ENCODE results near the gene APOBEC3H.

Gene APOBEC3H

GRCh38 chr22:39148727-39149535 lies 51.9 kb downstream of the APOBEC3H start:
- H3K27ac Mint-ChIP-seq, result peak overlapping the region; percentile 67
- no peaks in the 10 kb centered on the region for H3K9me3 Mint-ChIP-seq
- H3K36me3 Mint-ChIP-seq (ENCODE audit: low read depth), result peaks cover 10% of the 10 kb centered on the region
- H3K27me3 Mint-ChIP-seq, result peaks cover 6% of the 10 kb centered on the region
- no peak overlapping the region for H3K4me3 Mint-ChIP-seq
- peaks cover 66% of the 10 kb centered on the region for H3K4me1 Mint-ChIP-seq (ENCODE audit: low read depth)

- H3K27ac Mint-ChIP-seq, result peak overlapping the region; percentile 31
- H3K9me3 Mint-ChIP-seq, result no peaks in the 10 kb centered on the region
- H3K36me3 Mint-ChIP-seq (ENCODE audit: low read depth), result peaks cover 10% of the 10 kb centered on the region
- H3K27me3 Mint-ChIP-seq, result peaks cover 13% of the 10 kb centered on the region
- peak overlapping the region; percentile 70 for H3K4me3 Mint-ChIP-seq
- H3K4me1 Mint-ChIP-seq (ENCODE audit: low read depth), result peaks cover 58% of the 10 kb centered on the region
Observed at GRCh38 chr22:39149915-39150847, 53.1 kb downstream of the APOBEC3H start.

DNA sequence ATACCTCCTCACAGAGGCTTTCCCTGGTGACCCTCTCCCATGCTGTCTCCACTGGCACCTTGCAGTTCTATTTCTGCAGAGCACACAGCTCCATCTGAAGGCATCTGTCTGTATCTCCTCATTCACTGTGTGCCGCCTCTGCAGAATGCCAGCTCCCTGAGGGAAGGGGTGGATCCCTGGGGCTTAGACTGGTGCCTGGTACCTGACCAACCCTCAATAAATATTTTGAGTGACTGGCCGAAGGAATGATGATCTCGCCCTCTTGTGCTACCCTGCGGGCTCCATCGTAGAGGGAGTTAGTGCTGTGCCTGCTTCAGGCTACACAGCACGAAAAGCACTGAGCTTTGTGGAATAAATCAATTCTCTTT lies 53.8 kb downstream of the APOBEC3H start:
- H3K9me3 Mint-ChIP-seq, result no peaks in the 10 kb centered on the region
- peaks cover 10% of the 10 kb centered on the region for H3K36me3 Mint-ChIP-seq (ENCODE audit: low read depth)
- peak overlapping the region; percentile 70 for H3K4me3 Mint-ChIP-seq
- peak overlapping the region; percentile 31 for H3K27ac Mint-ChIP-seq
- H3K27me3 Mint-ChIP-seq, result peaks cover 16% of the 10 kb centered on the region
- H3K4me1 Mint-ChIP-seq (ENCODE audit: low read depth), result peaks cover 57% of the 10 kb centered on the region

- Mint-ChIP-seq H3K27me3 (peaks cover 16% of the 10 kb centered on the region), H3K9me3 (no peaks in the 10 kb centered on the region), H3K4me3 (peak overlapping the region; percentile 70), H3K36me3 (ENCODE audit: low read depth) (peaks cover 10% of the 10 kb centered on the region), H3K4me1 (ENCODE audit: low read depth) (peaks cover 51% of the 10 kb centered on the region), H3K27ac (peak overlapping the region; percentile 31)
Observed at GRCh38 chr22:39151329-39151975, 54.4 kb downstream of the APOBEC3H start.

GRCh38 chr22:39152024-39152510 lies 55.0 kb downstream of the APOBEC3H start:
- Mint-ChIP-seq H3K36me3 (ENCODE audit: low read depth) (peaks cover 10% of the 10 kb centered on the region), H3K9me3 (no peaks in the 10 kb centered on the region), H3K27me3 (peaks cover 16% of the 10 kb centered on the region), H3K4me3 (peak overlapping the region; percentile 70), H3K4me1 (ENCODE audit: low read depth) (peaks cover 47% of the 10 kb centered on the region), H3K27ac (peak overlapping the region; percentile 31)

- H3K27me3 Mint-ChIP-seq, result peaks cover 16% of the 10 kb centered on the region
- no peaks in the 10 kb centered on the region for H3K9me3 Mint-ChIP-seq
- peaks cover 10% of the 10 kb centered on the region for H3K36me3 Mint-ChIP-seq (ENCODE audit: low read depth)
Observed at GRCh38 chr22:39152511-39153219, 55.6 kb downstream of the APOBEC3H start, which contains the start of gene CBX7. CBX7 (minus strand) TSS chr22:39152680; CDS start chr22:39152444, 236 bp downstream.

DNA sequence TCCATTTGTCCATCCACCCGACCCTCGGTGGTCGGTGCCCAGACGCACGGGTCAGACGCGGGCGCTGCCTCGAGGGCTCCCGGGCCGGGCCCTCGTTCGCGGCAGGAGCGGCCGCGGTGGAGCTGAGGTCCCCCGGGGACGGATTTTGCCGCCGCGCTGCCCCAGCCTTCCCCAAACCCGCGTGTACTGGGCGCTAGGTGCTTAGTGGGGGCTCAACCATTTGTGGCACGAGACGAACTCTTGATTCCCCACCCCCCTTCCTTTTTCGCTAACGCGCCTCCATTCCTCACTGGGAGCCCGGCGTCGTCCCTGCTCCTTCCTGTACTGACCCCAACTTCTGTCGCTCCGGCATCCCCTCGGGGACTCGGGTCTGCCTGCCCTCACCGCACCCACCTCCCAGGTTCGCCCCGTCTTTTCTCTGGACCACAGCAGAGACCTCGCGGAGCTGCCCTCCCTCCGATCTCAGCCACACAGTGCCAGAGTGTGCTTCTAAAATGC lies 56.2 kb downstream of the APOBEC3H start:
- Mint-ChIP-seq H3K4me1 (ENCODE audit: low read depth) (peaks cover 41% of the 10 kb centered on the region), H3K4me3 (peak overlapping the region; percentile 84), H3K27me3 (peaks cover 16% of the 10 kb centered on the region), H3K9me3 (no peaks in the 10 kb centered on the region), H3K36me3 (ENCODE audit: low read depth) (peaks cover 6% of the 10 kb centered on the region), H3K27ac (peak overlapping the region; percentile 68)

More at GRCh38 chr22:39152511-39153219, 55.6 kb downstream of the APOBEC3H start, which contains the start of gene CBX7:
- peak within 1 kb of the TSS; percentile 68 for H3K27ac Mint-ChIP-seq
- H3K4me1 Mint-ChIP-seq (ENCODE audit: low read depth), result peaks cover 47% of the 10 kb centered on the region
- peak within 1 kb of the TSS; percentile 84 for H3K4me3 Mint-ChIP-seq
